Large intestine (tissue), 3 donors: ENCODE measurements around the gene MOV10. TPM values are rescaled to one million over a fixed set of nuclear protein-coding genes. Genes with fewer than 3 reads are reported as not detected.
A peak's percentile ranks its signal among the peaks of the same experiment; 100 is the strongest.

Source experiments
- DNase-seq, 2 donors: peaks; one replicate each; pipeline versions ENCODE4 v3.0.0 to v3.0.0-alpha.2; 2013
- H3K27ac ChIP-seq: one replicate; pipeline ENCODE4 v1.5.1; 2013; ENCODE audit warnings: low read length
- H3K27me3 ChIP-seq: 2 replicates; pipeline ENCODE4 v1.6.1; 2013; ENCODE audit warnings: low read length; ENCODE audit not compliant: control insufficient read depth, insufficient read depth
- H3K36me3 ChIP-seq: 2 replicates; pipeline ENCODE4 v1.6.1; 2013; ENCODE audit warnings: low read length; ENCODE audit not compliant: control insufficient read depth, insufficient read depth
- H3K4me1 ChIP-seq: one replicate; pipeline ENCODE4 v1.6.1; 2013; ENCODE audit warnings: low read length; ENCODE audit not compliant: control insufficient read depth, insufficient read depth
- H3K4me3 ChIP-seq: one replicate; pipeline ENCODE4 v1.5.1; 2013; ENCODE audit warnings: low read length
- H3K9me3 ChIP-seq: one replicate; pipeline ENCODE4 v1.6.1; 2013; ENCODE audit warnings: mild to moderate bottlenecking, low read depth, low read length, moderate library complexity; ENCODE audit not compliant: control insufficient read depth
- WGBS: methylation state at CpG from one replicate; pipeline ENCODE4 v1.1.5; 2013; ENCODE audit warnings: low lambda C conversion rate; ENCODE audit not compliant: insufficient coverage; 5-methylcytosine and 5-hydroxymethylcytosine counted together
- polyA plus RNA-seq: library from polyadenylated mRNA; unstranded; fragments of 120-200 nt; gene quantifications from one replicate; pipeline ENCODE4 v1.2.1, GENCODE V29; 2013

Gene MOV10
- polyA plus RNA-seq, 1 donor = 141 TPM

GRCh38 chr1:112704934-112705627 lies 30.6 kb downstream of the MOV10 start:
- peak overlapping the region; percentile 97 for H3K4me3 ChIP-seq
- 0% methylated on average over 1 of the region's 13 CpGs for WGBS
- no peaks in the 10 kb centered on the region for H3K9me3 ChIP-seq
- peak overlapping the region; percentile 91 for H3K27ac ChIP-seq
- peaks cover 31% of the 10 kb centered on the region for H3K36me3 ChIP-seq
- DNase-seq = peak; percentile 92 to 94
- H3K4me1 ChIP-seq = peaks cover 54% of the 10 kb centered on the region
- no peaks in the 10 kb centered on the region for H3K27me3 ChIP-seq

DNA sequence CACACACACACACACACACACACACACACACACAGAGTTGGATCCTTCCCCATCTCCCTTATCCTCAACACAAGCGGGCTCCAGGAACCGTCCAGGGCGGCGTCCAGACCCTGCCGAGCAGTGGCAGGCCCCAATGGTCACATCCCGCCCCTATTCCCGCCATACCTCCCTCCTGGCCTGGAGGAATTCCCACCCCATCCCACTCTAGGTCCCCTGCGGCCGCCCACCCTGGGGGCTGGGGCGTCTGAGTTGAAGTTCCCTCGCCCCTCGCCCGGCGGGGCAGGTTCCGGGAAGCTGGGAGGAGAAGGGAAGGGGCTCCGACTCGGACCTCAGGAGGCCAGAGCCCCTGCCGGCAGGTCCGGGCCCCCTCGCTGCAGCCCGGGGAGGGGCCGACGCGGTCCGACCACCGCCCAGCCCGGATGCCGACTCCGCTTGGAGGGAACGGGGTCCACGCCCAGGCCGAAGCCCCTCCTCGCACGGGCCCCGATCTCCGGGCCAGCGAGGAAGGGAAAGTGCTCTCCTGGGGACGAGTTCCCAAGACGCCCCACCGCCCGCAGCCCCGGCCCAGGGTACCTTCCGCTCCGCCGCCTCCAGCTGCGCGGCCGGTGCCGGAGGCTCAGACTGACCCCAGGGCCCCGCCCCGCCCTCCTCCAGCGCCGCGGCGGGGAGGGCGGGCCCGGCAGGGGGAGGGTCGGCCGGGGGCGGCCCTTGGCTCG lies 32.2 kb downstream of the MOV10 start, which contains the start of gene RHOC:
Gene RHOC, minus strand, starts transcription at position 623 of the 716 bp plus-strand sequence. CDS start 3,328 bp downstream, outside the sequence.
- Histone ChIP-seq H3K4me1 (peaks cover 38% of the 10 kb centered on the region), H3K4me3 (peak within 1 kb of the TSS; percentile 97), H3K27me3 (peaks cover 9% of the 10 kb centered on the region), H3K27ac (peak within 1 kb of the TSS; percentile 91), H3K36me3 (peaks cover 17% of the 10 kb centered on the region), H3K9me3 (no peaks in the 10 kb centered on the region)
- WGBS = no CpG with 5 or more reads among the region's 61 CpGs
- peak; percentile 65 to 67 for DNase-seq

DNA sequence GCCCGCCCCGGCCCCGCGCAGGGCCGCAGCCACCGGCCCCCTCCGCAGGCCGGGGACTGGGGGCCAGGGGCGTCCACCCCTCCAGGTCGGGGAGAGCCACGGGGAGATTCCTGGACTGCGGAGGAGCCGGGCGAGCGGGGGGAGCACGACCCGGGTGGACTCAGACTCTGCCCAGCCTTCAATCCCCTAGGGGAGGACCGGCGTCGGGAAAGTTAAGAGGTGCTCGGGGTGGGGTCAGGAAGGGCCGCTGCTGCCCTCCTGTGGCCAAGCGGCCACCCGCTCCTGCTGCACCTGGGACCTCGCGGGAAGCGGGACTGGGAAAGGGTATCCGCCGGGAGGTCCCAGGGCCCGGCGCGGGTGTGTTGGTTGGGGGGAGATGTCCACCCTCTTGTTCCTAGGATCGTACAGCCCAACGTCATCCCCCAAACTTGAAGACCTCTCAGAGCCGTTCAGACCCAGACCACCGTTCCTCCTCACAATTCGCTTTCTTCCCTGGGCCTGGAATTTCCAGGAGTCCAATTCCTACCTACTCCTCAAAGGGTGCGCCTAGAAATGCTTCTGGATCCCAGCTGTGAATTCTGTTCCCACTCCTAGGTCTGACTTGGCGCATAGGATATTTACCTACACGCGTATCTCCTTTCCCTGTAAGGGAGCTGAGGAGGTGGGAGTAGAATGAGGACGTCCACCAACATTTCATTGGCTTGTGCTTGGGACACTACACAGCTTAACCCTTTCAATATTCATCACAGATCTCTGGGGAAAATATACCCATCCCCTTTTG lies 33.0 kb downstream of the MOV10 start:
- WGBS = no CpG with 5 or more reads among the region's 42 CpGs
- H3K27ac ChIP-seq = peak overlapping the region; percentile 70
- H3K9me3 ChIP-seq = no peaks in the 10 kb centered on the region
- peak overlapping the region; percentile 97 for H3K4me3 ChIP-seq
- H3K27me3 ChIP-seq = peaks cover 15% of the 10 kb centered on the region
- H3K4me1 ChIP-seq = peaks cover 30% of the 10 kb centered on the region
- H3K36me3 ChIP-seq = peaks cover 9% of the 10 kb centered on the region
- DNase-seq = peak; percentile 90 to 95

DNA sequence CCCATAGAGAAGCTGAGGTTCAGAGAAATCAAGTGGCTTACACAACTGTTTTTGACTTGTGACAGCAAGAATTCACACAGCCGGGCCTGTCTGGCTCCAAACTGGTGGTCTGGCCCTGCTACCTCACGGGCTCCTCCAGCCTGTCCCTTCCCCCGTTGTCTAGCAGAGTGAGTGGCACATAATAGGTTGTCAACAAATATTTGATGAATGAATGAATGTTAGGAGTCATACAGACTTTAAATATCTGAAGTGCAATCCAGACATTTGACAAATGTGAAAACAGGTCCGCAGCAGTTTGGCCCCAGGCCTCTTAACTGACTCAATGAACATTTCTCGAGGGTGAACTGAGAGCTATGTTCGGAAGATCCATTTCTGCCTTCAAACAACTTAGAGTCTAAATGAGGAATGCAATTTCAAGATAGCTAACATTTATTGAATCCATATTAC lies 33.6 kb downstream of the MOV10 start:
- no peak overlapping the region for H3K4me3 ChIP-seq
- no peak for DNase-seq
- H3K27ac ChIP-seq = no peak overlapping the region
- H3K4me1 ChIP-seq = peaks cover 24% of the 10 kb centered on the region
- peaks cover 3% of the 10 kb centered on the region for H3K36me3 ChIP-seq
- peaks cover 18% of the 10 kb centered on the region for H3K27me3 ChIP-seq
- no peaks in the 10 kb centered on the region for H3K9me3 ChIP-seq
- WGBS = no CpG with 5 or more reads among the region's 6 CpGs

DNA sequence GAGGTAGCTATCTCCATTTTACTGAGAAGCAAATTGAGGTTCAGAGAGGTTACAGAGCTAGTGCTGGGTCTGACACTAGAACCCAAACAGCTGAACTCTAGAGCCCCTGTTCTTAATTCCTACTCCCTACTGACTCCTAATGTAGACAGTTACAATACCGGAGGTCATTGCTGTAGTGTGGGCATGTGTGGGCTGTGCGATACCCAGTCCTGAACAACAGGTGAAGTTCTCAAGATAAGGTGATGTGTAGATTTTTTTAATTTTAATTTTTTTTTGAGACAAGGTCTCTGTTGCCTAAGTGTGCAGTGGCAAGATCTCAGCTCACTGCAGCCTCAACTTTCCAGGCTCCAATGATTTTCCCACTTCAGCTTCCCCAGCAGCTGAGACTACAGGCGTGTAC lies 34.0 kb downstream of the MOV10 start:
- Histone ChIP-seq H3K27ac (no peak overlapping the region), H3K4me1 (peaks cover 21% of the 10 kb centered on the region), H3K9me3 (no peaks in the 10 kb centered on the region), H3K36me3 (no peaks in the 10 kb centered on the region), H3K4me3 (no peak overlapping the region), H3K27me3 (peaks cover 21% of the 10 kb centered on the region)
- DNase-seq = no peak
- no CpG with 5 or more reads among the region's 3 CpGs for WGBS

DNA sequence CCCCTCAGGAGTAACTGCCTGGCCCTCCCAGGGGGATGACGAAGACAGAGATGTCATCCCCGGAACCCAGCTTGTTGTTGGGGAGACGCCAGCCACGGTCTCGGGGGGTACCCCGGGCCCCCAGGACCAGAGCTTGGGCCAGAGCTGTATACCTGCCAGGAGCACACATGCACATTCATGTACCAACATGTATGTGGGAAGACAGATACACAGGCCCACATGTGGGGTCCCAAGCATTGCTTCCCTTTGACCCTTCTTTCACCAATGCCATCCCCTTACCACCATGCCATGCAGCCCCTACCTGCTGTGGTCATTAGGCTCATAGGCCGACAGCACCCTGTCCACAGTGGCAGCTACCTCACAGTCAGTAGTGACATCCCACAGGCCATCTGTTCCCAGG lies 35.7 kb downstream of the MOV10 start:
- no peak overlapping the region for H3K27ac ChIP-seq
- H3K36me3 ChIP-seq = no peaks in the 10 kb centered on the region
- peaks cover 17% of the 10 kb centered on the region for H3K4me1 ChIP-seq
- H3K27me3 ChIP-seq = peaks cover 35% of the 10 kb centered on the region
- DNase-seq = no peak
- H3K9me3 ChIP-seq = peaks cover 3% of the 10 kb centered on the region
- no CpG with 5 or more reads among the region's 7 CpGs for WGBS
- no peak overlapping the region for H3K4me3 ChIP-seq

DNA sequence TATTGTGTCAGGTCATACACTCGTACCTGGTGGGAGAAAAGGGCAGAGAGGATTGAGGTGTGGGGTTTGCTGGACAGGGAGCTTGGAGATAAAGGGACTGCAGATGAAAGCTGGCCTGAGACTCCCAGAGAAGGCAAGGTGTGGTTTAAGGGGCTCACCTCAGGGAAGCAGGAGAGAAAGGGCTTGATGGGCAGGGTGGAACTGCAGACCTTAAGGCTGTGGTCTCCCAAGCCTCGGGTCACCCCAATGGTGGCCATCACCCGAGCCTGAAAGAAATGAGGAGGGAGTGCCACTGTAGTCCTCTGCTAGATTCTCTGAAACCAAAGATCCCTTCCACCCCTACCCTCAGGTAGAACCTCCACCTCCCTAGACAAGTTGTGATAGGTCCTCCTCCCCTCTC lies 36.1 kb downstream of the MOV10 start:
- Histone ChIP-seq H3K27me3 (peaks cover 35% of the 10 kb centered on the region), H3K9me3 (peaks cover 3% of the 10 kb centered on the region), H3K36me3 (no peaks in the 10 kb centered on the region), H3K4me3 (no peak overlapping the region), H3K4me1 (peaks cover 15% of the 10 kb centered on the region), H3K27ac (no peak overlapping the region)
- no peak for DNase-seq
- WGBS = no CpG with 5 or more reads among the region's 3 CpGs

GRCh38 chr1:112711041-112711440 lies 36.6 kb downstream of the MOV10 start:
- Histone ChIP-seq H3K4me1 (peaks cover 12% of the 10 kb centered on the region), H3K27me3 (peaks cover 35% of the 10 kb centered on the region), H3K36me3 (no peaks in the 10 kb centered on the region), H3K27ac (no peak overlapping the region), H3K4me3 (no peak overlapping the region), H3K9me3 (peaks cover 3% of the 10 kb centered on the region)
- no peak for DNase-seq
- no CpG with 5 or more reads among the region's 7 CpGs for WGBS

DNA sequence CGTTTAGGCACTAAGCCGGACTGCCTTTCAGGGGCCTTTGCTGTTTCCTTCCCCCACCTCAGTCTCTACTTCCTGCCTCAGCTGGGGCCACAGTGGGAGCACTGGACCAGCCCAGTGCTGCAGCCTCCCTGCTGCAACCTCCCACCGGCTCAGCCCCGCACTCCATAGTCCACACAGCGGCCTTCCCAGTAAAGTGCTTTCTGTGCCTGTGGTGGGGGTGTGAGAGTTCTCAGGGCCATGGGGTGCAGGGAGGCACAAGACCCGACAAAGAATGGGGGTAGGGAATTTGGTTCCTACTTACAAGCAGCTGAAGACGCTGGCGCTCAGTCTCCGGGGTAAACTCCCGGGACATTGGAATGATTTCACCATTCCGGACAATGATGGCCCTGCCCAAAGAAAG lies 37.2 kb downstream of the MOV10 start:
- H3K4me1 ChIP-seq = peaks cover 12% of the 10 kb centered on the region
- no peak for DNase-seq
- no peak overlapping the region for H3K27ac ChIP-seq
- H3K36me3 ChIP-seq = no peaks in the 10 kb centered on the region
- H3K27me3 ChIP-seq = peaks cover 35% of the 10 kb centered on the region
- no CpG with 5 or more reads among the region's 11 CpGs for WGBS
- no peak overlapping the region for H3K4me3 ChIP-seq
- H3K9me3 ChIP-seq = peaks cover 3% of the 10 kb centered on the region

GRCh38 chr1:112712191-112712590 lies 37.7 kb downstream of the MOV10 start:
- peaks cover 12% of the 10 kb centered on the region for H3K4me1 ChIP-seq
- H3K27me3 ChIP-seq = peaks cover 35% of the 10 kb centered on the region
- no peak overlapping the region for H3K27ac ChIP-seq
- no peak overlapping the region for H3K4me3 ChIP-seq
- DNase-seq = no peak
- no peaks in the 10 kb centered on the region for H3K36me3 ChIP-seq
- WGBS = no CpG with 5 or more reads among the region's 7 CpGs
- H3K9me3 ChIP-seq = peaks cover 3% of the 10 kb centered on the region
